GM23338 (cell line): ENCODE results near the gene TMEM141. TPM values are rescaled to one million over a fixed set of nuclear protein-coding genes. Genes with fewer than 3 reads are reported as not detected.

Source experiments
- ATAC-seq: fragments of 200-7000 bp; cut with Tn5 transposase; 3 replicates; pipeline ENCODE4 v1.9.1; 2020
- DNase-seq: peaks from one replicate; pipeline ENCODE4 v3.0.0-alpha.2; 2015; ENCODE audit warnings: low spot score
- H2AFZ ChIP-seq: fragments of 200-600 bp; sonication (generic); 2 replicates; pipeline ENCODE4 v1.8.0; 2016; ENCODE audit warnings: antibody characterized with exemption, mild to moderate bottlenecking, moderate library complexity
- H3F3A ChIP-seq: fragments of 200-600 bp; sonication (generic); replicated peaks from 2 replicates; pipeline ENCODE4 v1.8.0; 2017; ENCODE audit warnings: antibody characterized with exemption, mixed run types, low read depth
- H3K27ac ChIP-seq: fragments of 200-600 bp; sonication (generic); 2 replicates; pipeline ENCODE4 v1.6.1; 2016; ENCODE audit warnings: low read depth
- H3K27me3 ChIP-seq: fragments of 200-600 bp; sonication (generic); 2 replicates; pipeline ENCODE4 v1.8.0; 2016; ENCODE audit warnings: mild to moderate bottlenecking, mixed run types, moderate library complexity; ENCODE audit not compliant: insufficient read depth
- H3K36me3 ChIP-seq: fragments of 200-600 bp; sonication (generic); 2 replicates; pipeline ENCODE4 v1.8.0; 2016; ENCODE audit warnings: mild to moderate bottlenecking; ENCODE audit not compliant: insufficient read depth
- H3K4me1 ChIP-seq: fragments of 200-600 bp; sonication (generic); 2 replicates; pipeline ENCODE4 v1.8.0; 2016; ENCODE audit warnings: mild to moderate bottlenecking, moderate library complexity; ENCODE audit not compliant: insufficient read depth
- H3K4me2 ChIP-seq: fragments of 200-600 bp; sonication (generic); 2 replicates; pipeline ENCODE4 v1.7.1; 2017; ENCODE audit warnings: mixed run types
- H3K4me3 ChIP-seq: fragments of 200-600 bp; sonication (generic); 2 replicates; pipeline ENCODE4 v1.6.1; 2016; ENCODE audit warnings: mixed run types
- H3K79me2 ChIP-seq: fragments of 200-600 bp; sonication (generic); replicated peaks from 2 replicates; pipeline ENCODE4 v1.8.0; 2017; ENCODE audit warnings: mild to moderate bottlenecking; ENCODE audit not compliant: insufficient read depth
- H3K9me2 ChIP-seq: fragments of 200-600 bp; sonication (generic); 2 replicates; pipeline ENCODE4 v1.8.0; 2017; ENCODE audit not compliant: insufficient read depth
- H4K20me1 ChIP-seq: fragments of 200-600 bp; sonication (generic); replicated peaks from 2 replicates; pipeline ENCODE4 v1.8.0; 2017; ENCODE audit warnings: mild to moderate bottlenecking; ENCODE audit not compliant: insufficient read depth
- H3K27ac Mint-ChIP-seq: 2 replicates; pipeline ENCODE4 v1.8.0; 2020; ENCODE audit warnings: inconsistent platforms, mild to moderate bottlenecking, moderate library complexity, mixed read lengths
- H3K27me3 Mint-ChIP-seq: 3 replicates; pipeline ENCODE4 v1.8.0; 2022; ENCODE audit warnings: low read depth, mild to moderate bottlenecking, moderate library complexity, mixed read lengths, inconsistent platforms; ENCODE audit not compliant: insufficient read depth, poor library complexity
- H3K36me3 Mint-ChIP-seq: 3 replicates; pipeline ENCODE4 v1.8.0; 2021; ENCODE audit warnings: low read depth, mild to moderate bottlenecking, inconsistent platforms, moderate library complexity, mixed read lengths
- H3K4me1 Mint-ChIP-seq: 3 replicates; pipeline ENCODE4 v1.8.0; 2020; ENCODE audit warnings: mild to moderate bottlenecking, inconsistent platforms, mixed read lengths
- H3K4me3 Mint-ChIP-seq: 3 replicates; pipeline ENCODE4 v1.8.0; 2021; ENCODE audit warnings: moderate library complexity, mild to moderate bottlenecking, inconsistent platforms, mixed read lengths
- H3K9me3 Mint-ChIP-seq: 3 replicates; pipeline ENCODE4 v1.8.0; 2020; ENCODE audit warnings: moderate library complexity, mild to moderate bottlenecking, inconsistent platforms, mixed read lengths
- CREB1 ChIP-seq: fragments of 250-450 bp; sonication (Bioruptor Pico); IDR thresholded peaks from 2 replicates; pipeline ENCODE4 v1.5.0; 2020; ENCODE audit warnings: low read depth, mild to moderate bottlenecking, moderate library complexity
- CTCF ChIP-seq, 2 experiments: fragments of 200-600 bp in 1 of 2; sonication (generic) in 1 of 2; conservative IDR thresholded peaks; 2 replicates each; pipeline versions ENCODE4 v1.5.1 to v1.6.1; 2016 to 2017; ENCODE audit warnings: antibody characterized with exemption in 2 of 2, low read depth in 2 of 2, mild to moderate bottlenecking in 2 of 2, moderate library complexity in 1 of 2
- EZH2 ChIP-seq: fragments of 200-600 bp; sonication (generic); IDR thresholded peaks from one replicate; pipeline ENCODE4 v1.8.0; 2017; ENCODE audit warnings: antibody characterized with exemption, mild to moderate bottlenecking, low read depth; ENCODE audit not compliant: unreplicated experiment
- EZH2phosphoT487 ChIP-seq: fragments of 200-600 bp; sonication (generic); IDR thresholded peaks from one replicate; pipeline ENCODE4 v1.8.1; 2018; ENCODE audit warnings: antibody characterized with exemption; ENCODE audit not compliant: unreplicated experiment
- JUNB ChIP-seq: IDR thresholded peaks from one replicate; pipeline ENCODE4 v1.6.1; 2016; ENCODE audit warnings: antibody characterized with exemption; ENCODE audit not compliant: unreplicated experiment
- NANOG ChIP-seq: IDR thresholded peaks from 2 replicates; pipeline ENCODE4 v1.6.1; 2016; ENCODE audit warnings: antibody characterized with exemption, borderline replicate concordance
- POLR2AphosphoS5 ChIP-seq: IDR thresholded peaks from 2 replicates; pipeline ENCODE4 v1.6.1; 2016; ENCODE audit warnings: antibody characterized with exemption, low read depth
- STAT1 ChIP-seq: IDR thresholded peaks from one replicate; pipeline ENCODE4 v1.6.1; 2016; ENCODE audit warnings: antibody characterized with exemption; ENCODE audit not compliant: unreplicated experiment
- ZNF114 ChIP-seq: fragments of 250-450 bp; sonication (Bioruptor Pico); IDR thresholded peaks from 2 replicates; pipeline ENCODE4 v1.5.0; 2020; ENCODE audit warnings: mild to moderate bottlenecking, moderate library complexity
- ZNF331 ChIP-seq: fragments of 250-450 bp; sonication (Bioruptor Pico); IDR thresholded peaks from 2 replicates; pipeline ENCODE4 v1.5.0; 2020; ENCODE audit warnings: low read depth, mild to moderate bottlenecking, moderate library complexity
- polyA plus RNA-seq: library from polyadenylated mRNA; unstranded; fragments of >200 nt; fragmentation: Nextera tagmentation; extraction: Ambion mirVana; gene quantifications from 2 replicates; pipeline ENCODE4 v1.2.1, GENCODE V29; 2016
- total RNA-seq: library from RNA; depleted of rRNA; stranded (reverse); fragments of >200 nt; shearing (Covaris generic); gene quantifications from 2 replicates; pipeline ENCODE4 v1.2.3, GENCODE V29; 2014
- TF ChIP-seq, protein P1 (sequence below): IDR thresholded peaks from 2 replicates; pipeline ENCODE4 v1.6.1; 2016; ENCODE audit warnings: antibody characterized with exemption
- TF ChIP-seq, protein P2 (sequence below): IDR thresholded peaks from one replicate; pipeline ENCODE4 v1.6.1; 2018; ENCODE audit warnings: antibody characterized with exemption; ENCODE audit not compliant: unreplicated experiment
- TF ChIP-seq, protein P3 (sequence below): fragments of 250-450 bp; sonication (Bioruptor Pico); IDR thresholded peaks from 2 replicates; pipeline ENCODE4 v1.5.0; 2020; ENCODE audit warnings: mild to moderate bottlenecking, moderate library complexity

TMEM141 gene
- total and polyA plus RNA-seq, 2 experiments from 2014 or later, result 71.4 to 90.5 TPM

GRCh38 chr9:136827794-136828473, 36.8 kb downstream of the TMEM141 start:
- ATAC-seq (no peak), DNase-seq (no peak)
- Mint-ChIP-seq H3K9me3 (no peaks in the 10 kb centered on the region), H3K4me3 (no peak overlapping the region), H3K27ac (no peak overlapping the region), H3K4me1 (peaks cover 3% of the 10 kb centered on the region; the same call in 2 of the 3 replicates), H3K36me3 (peaks cover 45% of the 10 kb centered on the region), H3K27me3 (peaks cover 5% of the 10 kb centered on the region)
- no peak for TF ChIP-seq ZNF331 (CRISPR knock-in tag)
- TF ChIP-seq NANOG, result no peak
- no peak for TF ChIP-seq CREB1
- TF ChIP-seq JUNB, result no peak
- TF ChIP-seq, protein P1, sequence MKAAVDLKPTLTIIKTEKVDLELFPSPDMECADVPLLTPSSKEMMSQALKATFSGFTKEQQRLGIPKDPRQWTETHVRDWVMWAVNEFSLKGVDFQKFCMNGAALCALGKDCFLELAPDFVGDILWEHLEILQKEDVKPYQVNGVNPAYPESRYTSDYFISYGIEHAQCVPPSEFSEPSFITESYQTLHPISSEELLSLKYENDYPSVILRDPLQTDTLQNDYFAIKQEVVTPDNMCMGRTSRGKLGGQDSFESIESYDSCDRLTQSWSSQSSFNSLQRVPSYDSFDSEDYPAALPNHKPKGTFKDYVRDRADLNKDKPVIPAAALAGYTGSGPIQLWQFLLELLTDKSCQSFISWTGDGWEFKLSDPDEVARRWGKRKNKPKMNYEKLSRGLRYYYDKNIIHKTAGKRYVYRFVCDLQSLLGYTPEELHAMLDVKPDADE, result no peak
- TF ChIP-seq, protein P2, sequence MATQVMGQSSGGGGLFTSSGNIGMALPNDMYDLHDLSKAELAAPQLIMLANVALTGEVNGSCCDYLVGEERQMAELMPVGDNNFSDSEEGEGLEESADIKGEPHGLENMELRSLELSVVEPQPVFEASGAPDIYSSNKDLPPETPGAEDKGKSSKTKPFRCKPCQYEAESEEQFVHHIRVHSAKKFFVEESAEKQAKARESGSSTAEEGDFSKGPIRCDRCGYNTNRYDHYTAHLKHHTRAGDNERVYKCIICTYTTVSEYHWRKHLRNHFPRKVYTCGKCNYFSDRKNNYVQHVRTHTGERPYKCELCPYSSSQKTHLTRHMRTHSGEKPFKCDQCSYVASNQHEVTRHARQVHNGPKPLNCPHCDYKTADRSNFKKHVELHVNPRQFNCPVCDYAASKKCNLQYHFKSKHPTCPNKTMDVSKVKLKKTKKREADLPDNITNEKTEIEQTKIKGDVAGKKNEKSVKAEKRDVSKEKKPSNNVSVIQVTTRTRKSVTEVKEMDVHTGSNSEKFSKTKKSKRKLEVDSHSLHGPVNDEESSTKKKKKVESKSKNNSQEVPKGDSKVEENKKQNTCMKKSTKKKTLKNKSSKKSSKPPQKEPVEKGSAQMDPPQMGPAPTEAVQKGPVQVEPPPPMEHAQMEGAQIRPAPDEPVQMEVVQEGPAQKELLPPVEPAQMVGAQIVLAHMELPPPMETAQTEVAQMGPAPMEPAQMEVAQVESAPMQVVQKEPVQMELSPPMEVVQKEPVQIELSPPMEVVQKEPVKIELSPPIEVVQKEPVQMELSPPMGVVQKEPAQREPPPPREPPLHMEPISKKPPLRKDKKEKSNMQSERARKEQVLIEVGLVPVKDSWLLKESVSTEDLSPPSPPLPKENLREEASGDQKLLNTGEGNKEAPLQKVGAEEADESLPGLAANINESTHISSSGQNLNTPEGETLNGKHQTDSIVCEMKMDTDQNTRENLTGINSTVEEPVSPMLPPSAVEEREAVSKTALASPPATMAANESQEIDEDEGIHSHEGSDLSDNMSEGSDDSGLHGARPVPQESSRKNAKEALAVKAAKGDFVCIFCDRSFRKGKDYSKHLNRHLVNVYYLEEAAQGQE, result no peak
- TF ChIP-seq, protein P3, sequence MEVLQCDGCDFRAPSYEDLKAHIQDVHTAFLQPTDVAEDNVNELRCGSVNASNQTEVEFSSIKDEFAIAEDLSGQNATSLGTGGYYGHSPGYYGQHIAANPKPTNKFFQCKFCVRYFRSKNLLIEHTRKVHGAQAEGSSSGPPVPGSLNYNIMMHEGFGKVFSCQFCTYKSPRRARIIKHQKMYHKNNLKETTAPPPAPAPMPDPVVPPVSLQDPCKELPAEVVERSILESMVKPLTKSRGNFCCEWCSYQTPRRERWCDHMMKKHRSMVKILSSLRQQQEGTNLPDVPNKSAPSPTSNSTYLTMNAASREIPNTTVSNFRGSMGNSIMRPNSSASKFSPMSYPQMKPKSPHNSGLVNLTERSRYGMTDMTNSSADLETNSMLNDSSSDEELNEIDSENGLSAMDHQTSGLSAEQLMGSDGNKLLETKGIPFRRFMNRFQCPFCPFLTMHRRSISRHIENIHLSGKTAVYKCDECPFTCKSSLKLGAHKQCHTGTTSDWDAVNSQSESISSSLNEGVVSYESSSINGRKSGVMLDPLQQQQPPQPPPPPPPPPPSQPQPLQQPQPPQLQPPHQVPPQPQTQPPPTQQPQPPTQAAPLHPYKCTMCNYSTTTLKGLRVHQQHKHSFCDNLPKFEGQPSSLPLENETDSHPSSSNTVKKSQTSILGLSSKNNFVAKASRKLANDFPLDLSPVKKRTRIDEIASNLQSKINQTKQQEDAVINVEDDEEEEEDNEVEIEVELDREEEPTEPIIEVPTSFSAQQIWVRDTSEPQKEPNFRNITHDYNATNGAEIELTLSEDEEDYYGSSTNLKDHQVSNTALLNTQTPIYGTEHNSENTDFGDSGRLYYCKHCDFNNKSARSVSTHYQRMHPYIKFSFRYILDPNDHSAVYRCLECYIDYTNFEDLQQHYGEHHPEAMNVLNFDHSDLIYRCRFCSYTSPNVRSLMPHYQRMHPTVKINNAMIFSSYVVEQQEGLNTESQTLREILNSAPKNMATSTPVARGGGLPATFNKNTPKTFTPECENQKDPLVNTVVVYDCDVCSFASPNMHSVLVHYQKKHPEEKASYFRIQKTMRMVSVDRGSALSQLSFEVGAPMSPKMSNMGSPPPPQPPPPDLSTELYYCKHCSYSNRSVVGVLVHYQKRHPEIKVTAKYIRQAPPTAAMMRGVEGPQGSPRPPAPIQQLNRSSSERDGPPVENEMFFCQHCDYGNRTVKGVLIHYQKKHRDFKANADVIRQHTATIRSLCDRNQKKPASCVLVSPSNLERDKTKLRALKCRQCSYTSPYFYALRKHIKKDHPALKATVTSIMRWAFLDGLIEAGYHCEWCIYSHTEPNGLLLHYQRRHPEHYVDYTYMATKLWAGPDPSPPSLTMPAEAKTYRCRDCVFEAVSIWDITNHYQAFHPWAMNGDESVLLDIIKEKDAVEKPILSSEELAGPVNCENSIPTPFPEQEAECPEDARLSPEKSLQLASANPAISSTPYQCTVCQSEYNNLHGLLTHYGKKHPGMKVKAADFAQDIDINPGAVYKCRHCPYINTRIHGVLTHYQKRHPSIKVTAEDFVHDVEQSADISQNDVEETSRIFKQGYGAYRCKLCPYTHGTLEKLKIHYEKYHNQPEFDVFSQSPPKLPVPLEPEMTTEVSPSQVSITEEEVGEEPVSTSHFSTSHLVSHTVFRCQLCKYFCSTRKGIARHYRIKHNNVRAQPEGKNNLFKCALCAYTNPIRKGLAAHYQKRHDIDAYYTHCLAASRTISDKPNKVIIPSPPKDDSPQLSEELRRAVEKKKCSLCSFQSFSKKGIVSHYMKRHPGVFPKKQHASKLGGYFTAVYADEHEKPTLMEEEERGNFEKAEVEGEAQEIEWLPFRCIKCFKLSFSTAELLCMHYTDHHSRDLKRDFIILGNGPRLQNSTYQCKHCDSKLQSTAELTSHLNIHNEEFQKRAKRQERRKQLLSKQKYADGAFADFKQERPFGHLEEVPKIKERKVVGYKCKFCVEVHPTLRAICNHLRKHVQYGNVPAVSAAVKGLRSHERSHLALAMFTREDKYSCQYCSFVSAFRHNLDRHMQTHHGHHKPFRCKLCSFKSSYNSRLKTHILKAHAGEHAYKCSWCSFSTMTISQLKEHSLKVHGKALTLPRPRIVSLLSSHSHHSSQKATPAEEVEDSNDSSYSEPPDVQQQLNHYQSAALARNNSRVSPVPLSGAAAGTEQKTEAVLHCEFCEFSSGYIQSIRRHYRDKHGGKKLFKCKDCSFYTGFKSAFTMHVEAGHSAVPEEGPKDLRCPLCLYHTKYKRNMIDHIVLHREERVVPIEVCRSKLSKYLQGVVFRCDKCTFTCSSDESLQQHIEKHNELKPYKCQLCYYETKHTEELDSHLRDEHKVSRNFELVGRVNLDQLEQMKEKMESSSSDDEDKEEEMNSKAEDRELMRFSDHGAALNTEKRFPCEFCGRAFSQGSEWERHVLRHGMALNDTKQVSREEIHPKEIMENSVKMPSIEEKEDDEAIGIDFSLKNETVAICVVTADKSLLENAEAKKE, result no peak
- TF ChIP-seq EZH2, result no peak
- no peak for TF ChIP-seq STAT1
- TF ChIP-seq CTCF (conservative IDR thresholded peaks at IDR 0.05; ENCODE audit: low read depth in 2 of 2), result no peak
- no peak for TF ChIP-seq EZH2phosphoT487
- no peak for TF ChIP-seq POLR2AphosphoS5
- TF ChIP-seq ZNF114, result no peak
- H3K4me2 ChIP-seq, result no peak overlapping the region
- no peaks in the 10 kb centered on the region for H3K9me2 ChIP-seq
- no peaks in the 10 kb centered on the region for H3K36me3 ChIP-seq
- no peak overlapping the region for H3K4me3 ChIP-seq
- H3K4me1 ChIP-seq, result no peaks in the 10 kb centered on the region
- H3F3A ChIP-seq, result peaks cover 5% of the 10 kb centered on the region; the same call in 1 of the 2 replicates
- no peaks in the 10 kb centered on the region; the same call in none of the 2 replicates for H4K20me1 ChIP-seq
- H3K27ac ChIP-seq, result no peak overlapping the region
- H3K27me3 ChIP-seq, result no peaks in the 10 kb centered on the region
- H2AFZ ChIP-seq, result no peak overlapping the region
- no peaks in the 10 kb centered on the region for H3K79me2 ChIP-seq
